SK-N-SH (cell line): ENCODE data around the gene VPS4B. TPM values are rescaled to one million over a fixed set of nuclear protein-coding genes. Genes with fewer than 3 reads are reported as not detected.

ENCODE experiments used
- CTCF ChIA-PET: fragments of 300-600, 350-600 bp; formaldehyde crosslinking; extraction: SDS; loops from one replicate; lab custom pipeline; 2021; lab: Yijun Ruan, JAX
- POLR2A ChIA-PET: fragments of 350-600 bp; sonication (Branson Sonifier 250); formaldehyde crosslinking; extraction: SDS; loops from one replicate; lab custom pipeline; 2020; ENCODE audit warnings: antibody characterized with exemption, inconsistent platforms; lab: Yijun Ruan, JAX
- DNase-seq: peaks from one replicate; pipeline ENCODE4 v3.0.0; 2012
- H2AFZ ChIP-seq: fragments of 200-600 bp; sonication (generic); 2 replicates; pipeline ENCODE4 v1.8.1; 2016; ENCODE audit warnings: antibody characterized with exemption, mild to moderate bottlenecking, low read depth
- H3F3A ChIP-seq: fragments of 200-600 bp; sonication (generic); replicated peaks from 2 replicates; pipeline ENCODE3; 2016; ENCODE audit warnings: antibody characterized with exemption, mild to moderate bottlenecking; ENCODE audit not compliant: insufficient read depth
- H3K27ac ChIP-seq, 2 experiments: fragments of 200-500 bp in 1 of 2; fragments of 200-600 bp in 1 of 2; sonication (Bioruptor generic) in 1 of 2; sonication (generic), shearing (Covaris generic) in 1 of 2; 2 replicates each; pipeline versions ENCODE4 v1.5.1 to v1.6.1; 2014 to 2016; ENCODE audit warnings: low read depth in 2 of 2, inconsistent platforms in 1 of 2, low read length in 1 of 2, mild to moderate bottlenecking in 1 of 2, mixed read lengths in 1 of 2
- H3K27me3 ChIP-seq: fragments of 200-600 bp; sonication (generic), shearing (Covaris generic); 2 replicates; pipeline ENCODE4 v1.6.1; 2016; ENCODE audit warnings: mixed run types; ENCODE audit not compliant: insufficient read depth
- H3K36me3 ChIP-seq, 2 experiments: fragments of 200-500 bp in 1 of 2; fragments of 200-600 bp in 1 of 2; sonication (Bioruptor generic) in 1 of 2; sonication (generic) in 1 of 2; replicated peaks in 1 of 2; 2 replicates each; pipeline versions ENCODE3 to v1.5.1; 2014 to 2016; ENCODE audit warnings: low read length in 1 of 2, mild to moderate bottlenecking in 1 of 2; ENCODE audit not compliant: insufficient read depth in 2 of 2, control insufficient read depth in 1 of 2
- H3K4me1 ChIP-seq, 2 experiments: fragments of 200-500 bp in 1 of 2; fragments of 200-600 bp in 1 of 2; sonication (Bioruptor generic) in 1 of 2; sonication (generic), shearing (Covaris generic) in 1 of 2; 2 replicates each; pipeline versions ENCODE4 v1.5.1 to v1.6.1; 2014 to 2016; ENCODE audit warnings: low read depth in 1 of 2, low read length in 1 of 2, mixed run types in 1 of 2; ENCODE audit not compliant: insufficient read depth in 2 of 2, control insufficient read depth in 1 of 2
- H3K4me2 ChIP-seq: fragments of 200-600 bp; sonication (generic), shearing (Covaris generic); 2 replicates; pipeline ENCODE4 v1.6.1; 2017; ENCODE audit warnings: mixed run types
- H3K4me3 ChIP-seq, 2 experiments: fragments of 200-500 bp in 1 of 2; fragments of 200-600 bp in 1 of 2; sonication (Bioruptor generic) in 1 of 2; sonication (generic), shearing (Covaris generic) in 1 of 2; 2 replicates each; pipeline versions ENCODE4 v1.5.1 to v1.8.1; 2014 to 2016; ENCODE audit warnings: low read depth in 2 of 2, inconsistent platforms in 1 of 2, low read length in 1 of 2, mild to moderate bottlenecking in 1 of 2, mixed read lengths in 1 of 2, moderate library complexity in 1 of 2
- H3K79me2 ChIP-seq: fragments of 200-600 bp; sonication (generic); 2 replicates; pipeline ENCODE4 v1.8.1; 2017; ENCODE audit warnings: mild to moderate bottlenecking; ENCODE audit not compliant: insufficient read depth
- H3K9ac ChIP-seq: fragments of 200-600 bp; sonication (generic); 2 replicates; pipeline ENCODE4 v1.6.1; 2017; ENCODE audit warnings: mixed run types
- H3K9me2 ChIP-seq: fragments of 200-600 bp; sonication (generic); 2 replicates; pipeline ENCODE4 v1.6.1; 2017; ENCODE audit warnings: mixed run types
- H3K9me3 ChIP-seq: fragments of 200-600 bp; sonication (generic); 2 replicates; pipeline ENCODE4 v1.6.1; 2017; ENCODE audit warnings: mixed run types, mild to moderate bottlenecking, moderate library complexity
- H4K20me1 ChIP-seq: fragments of 200-600 bp; sonication (generic); 2 replicates; pipeline ENCODE4 v1.6.1; 2017; ENCODE audit warnings: mild to moderate bottlenecking, mixed run types; ENCODE audit not compliant: insufficient read depth
- ELF1 ChIP-seq: IDR thresholded peaks from 2 replicates; pipeline ENCODE4 v1.4.0; 2012
- EP300 ChIP-seq, 2 experiments: IDR thresholded peaks; 2 replicates each; pipeline versions ENCODE4 v1.4.0 to v1.6.1; 2012; ENCODE audit warnings: borderline replicate concordance in 1 of 2, low read depth in 1 of 2, low read length in 1 of 2
- FOXJ3 ChIP-seq: sonication (generic); formaldehyde crosslinking; IDR thresholded peaks from 2 replicates; pipeline ENCODE4 v1.5.1; 2020; ENCODE audit warnings: mild to moderate bottlenecking, missing genetic modification reagents
- GABPA ChIP-seq: IDR thresholded peaks from 2 replicates; pipeline ENCODE4 v1.4.0; 2012; ENCODE audit warnings: low read depth, mild to moderate bottlenecking
- GATA2 ChIP-seq: sonication (generic); formaldehyde crosslinking; IDR thresholded peaks from 2 replicates; pipeline ENCODE4 v1.5.0; 2020; ENCODE audit warnings: mild to moderate bottlenecking, missing genetic modification reagents
- JUND ChIP-seq: IDR thresholded peaks from 2 replicates; pipeline ENCODE4 v1.4.0; 2012
- MXI1 ChIP-seq: IDR thresholded peaks from 2 replicates; pipeline ENCODE4 v1.6.1; 2012; ENCODE audit warnings: mild to moderate bottlenecking, low read depth, low read length, improper control_type of control experiment
- NRF1 ChIP-seq: IDR thresholded peaks from 2 replicates; pipeline ENCODE4 v1.6.1; 2012; ENCODE audit warnings: low read depth, mild to moderate bottlenecking, low read length
- RAD21 ChIP-seq: IDR thresholded peaks from 2 replicates; pipeline ENCODE4 v1.6.1; 2012; ENCODE audit warnings: mild to moderate bottlenecking, low read length
- RFX5 ChIP-seq: IDR thresholded peaks from 2 replicates; pipeline ENCODE4 v1.6.1; 2012; ENCODE audit warnings: mild to moderate bottlenecking, improper control_type of control experiment, low read length
- SMC3 ChIP-seq: IDR thresholded peaks from 2 replicates; pipeline ENCODE4 v1.6.1; 2012; ENCODE audit warnings: low read depth, low read length, improper control_type of control experiment
- TAF1 ChIP-seq: IDR thresholded peaks from 2 replicates; pipeline ENCODE4 v1.6.1; 2012; ENCODE audit warnings: low read depth, mild to moderate bottlenecking, low read length, moderate library complexity, borderline replicate concordance
- TCF12 ChIP-seq: IDR thresholded peaks from 2 replicates; pipeline ENCODE4 v1.4.0; 2012
- WGBS: methylation state at CpG from one replicate; pipeline ENCODE4 v1.1.6; 2017; ENCODE audit warnings: low lambda C conversion rate; 5-methylcytosine and 5-hydroxymethylcytosine counted together
- polyA plus RNA-seq, 3 experiments: library from polyadenylated mRNA; depleted of rRNA; stranded (reverse); fragments of >200 nt; gene quantifications; 2 replicates each; pipeline ENCODE4 v1.2.3, GENCODE V29; 2012
- TF ChIP-seq, protein P1 (sequence below): IDR thresholded peaks from 2 replicates; pipeline ENCODE4 v1.4.0; 2012; ENCODE audit warnings: low read depth
- TF ChIP-seq, protein P2 (sequence below): fragments of 150-350 bp; IDR thresholded peaks from 2 replicates; pipeline ENCODE4 v1.6.1; 2017; ENCODE audit warnings: antibody characterized with exemption, low read length, low read depth, borderline replicate concordance
- TF ChIP-seq, protein P3 (sequence below): fragments of 200-600 bp; sonication (generic); IDR thresholded peaks from 2 replicates; pipeline ENCODE4 v1.6.1; 2017; ENCODE audit warnings: antibody characterized with exemption, mild to moderate bottlenecking, moderate library complexity

Gene VPS4B
- polyA plus RNA-seq, 1 of the 3 experiments (the other 2 are of a cell fraction), result 15.0 TPM

DNA sequence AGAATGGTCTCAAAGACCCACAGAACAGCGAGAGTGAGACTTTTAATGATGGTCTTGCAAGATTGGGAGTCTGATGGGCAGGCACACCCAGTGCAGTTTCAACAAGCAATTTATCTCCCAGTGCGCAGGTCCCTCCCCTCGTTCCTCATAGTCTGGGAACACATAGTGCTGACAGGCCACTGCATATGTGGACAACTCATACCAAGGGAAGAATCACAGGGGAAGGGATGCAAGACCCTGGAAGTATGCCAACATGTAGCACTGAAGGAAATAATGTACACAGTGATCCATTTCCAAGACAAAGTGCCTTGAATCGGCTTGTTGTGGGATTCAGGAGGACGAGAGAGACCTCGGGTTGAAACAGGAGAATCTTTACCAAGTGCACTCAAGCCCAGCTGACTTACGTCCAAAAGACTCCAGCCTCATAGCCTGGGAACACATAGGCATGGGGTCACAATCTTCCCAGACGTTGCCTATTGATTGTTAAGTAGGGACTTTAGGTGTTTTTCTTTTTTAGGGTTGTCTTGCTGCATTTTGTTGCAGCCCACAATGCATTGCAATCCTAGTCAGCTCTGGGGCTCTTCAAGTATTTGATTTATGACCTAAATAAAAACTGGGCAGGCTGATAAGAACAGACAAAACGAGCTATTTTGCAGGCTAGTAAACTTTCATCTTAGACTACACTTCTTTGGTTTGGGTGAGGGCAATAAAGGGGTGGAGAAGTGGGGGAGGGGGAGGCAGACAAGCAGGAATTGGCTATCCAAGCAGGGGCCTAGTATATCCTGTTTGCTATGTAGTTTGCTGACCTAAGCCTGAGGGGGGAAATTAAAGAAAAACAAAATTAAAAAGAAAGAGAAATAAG lies 29.8 kb upstream of the VPS4B start:
- POLR2A ChIA-PET, result no interaction called here
- H2AFZ ChIP-seq, result no peak overlapping the region
- no peak for DNase-seq

DNA sequence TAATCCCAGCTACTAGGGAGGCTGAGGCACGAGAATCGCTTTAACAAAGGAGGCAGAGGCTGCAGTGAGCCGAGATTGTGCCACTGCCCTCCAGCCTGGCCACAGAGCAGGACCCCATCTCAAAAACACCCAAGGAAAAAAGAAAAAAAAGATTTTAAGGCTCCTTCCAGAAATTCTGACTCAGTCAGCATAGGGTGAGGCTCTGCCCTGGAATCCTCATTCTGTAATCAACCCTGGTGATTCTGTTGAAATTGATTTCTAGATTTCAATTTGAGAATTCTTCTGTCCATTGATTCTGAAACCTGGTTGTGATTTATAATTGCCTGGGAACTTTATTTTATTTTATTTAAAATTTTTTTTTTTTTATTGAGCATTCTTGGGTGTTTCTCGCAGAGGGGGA lies 27.1 kb upstream of the VPS4B start:
- Histone ChIP-seq H3K79me2 (no peaks in the 10 kb centered on the region), H3K4me1 (no peaks in the 10 kb centered on the region), H3K4me2 (no peak overlapping the region), H3K27me3 (no peaks in the 10 kb centered on the region), H3F3A (no peaks in the 10 kb centered on the region), H3K36me3 (no peaks in the 10 kb centered on the region), H3K4me3 (no peak overlapping the region), H4K20me1 (no peaks in the 10 kb centered on the region), H2AFZ (no peak overlapping the region), H3K27ac (no peak overlapping the region), H3K9ac (no peak overlapping the region), H3K9me2 (no peaks in the 10 kb centered on the region), H3K9me3 (no peaks in the 10 kb centered on the region)
- 78% methylated on average over 4 of the region's 4 CpGs for WGBS
- POLR2A ChIA-PET, result no interaction called here
- CTCF ChIA-PET, result no interaction called here
- DNase-seq, result no peak
- TF ChIP-seq GATA2 (CRISPR knock-in tag) (no peak), RAD21 (no peak), EP300 (IDR thresholded peaks at IDR 0.05; ENCODE audit: borderline replicate concordance in 1 of 2, low read depth in 1 of 2, low read length in 1 of 2) (no peak), ELF1 (no peak), FOXJ3 (CRISPR knock-in tag) (no peak), MXI1 (no peak), TAF1 (no peak), GABPA (no peak), NRF1 (no peak), TCF12 (no peak)
- TF ChIP-seq, protein P1, sequence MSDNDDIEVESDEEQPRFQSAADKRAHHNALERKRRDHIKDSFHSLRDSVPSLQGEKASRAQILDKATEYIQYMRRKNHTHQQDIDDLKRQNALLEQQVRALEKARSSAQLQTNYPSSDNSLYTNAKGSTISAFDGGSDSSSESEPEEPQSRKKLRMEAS, result no peak
- TF ChIP-seq, protein P2, sequence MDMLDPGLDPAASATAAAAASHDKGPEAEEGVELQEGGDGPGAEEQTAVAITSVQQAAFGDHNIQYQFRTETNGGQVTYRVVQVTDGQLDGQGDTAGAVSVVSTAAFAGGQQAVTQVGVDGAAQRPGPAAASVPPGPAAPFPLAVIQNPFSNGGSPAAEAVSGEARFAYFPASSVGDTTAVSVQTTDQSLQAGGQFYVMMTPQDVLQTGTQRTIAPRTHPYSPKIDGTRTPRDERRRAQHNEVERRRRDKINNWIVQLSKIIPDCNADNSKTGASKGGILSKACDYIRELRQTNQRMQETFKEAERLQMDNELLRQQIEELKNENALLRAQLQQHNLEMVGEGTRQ, result no peak
- TF ChIP-seq, protein P3, sequence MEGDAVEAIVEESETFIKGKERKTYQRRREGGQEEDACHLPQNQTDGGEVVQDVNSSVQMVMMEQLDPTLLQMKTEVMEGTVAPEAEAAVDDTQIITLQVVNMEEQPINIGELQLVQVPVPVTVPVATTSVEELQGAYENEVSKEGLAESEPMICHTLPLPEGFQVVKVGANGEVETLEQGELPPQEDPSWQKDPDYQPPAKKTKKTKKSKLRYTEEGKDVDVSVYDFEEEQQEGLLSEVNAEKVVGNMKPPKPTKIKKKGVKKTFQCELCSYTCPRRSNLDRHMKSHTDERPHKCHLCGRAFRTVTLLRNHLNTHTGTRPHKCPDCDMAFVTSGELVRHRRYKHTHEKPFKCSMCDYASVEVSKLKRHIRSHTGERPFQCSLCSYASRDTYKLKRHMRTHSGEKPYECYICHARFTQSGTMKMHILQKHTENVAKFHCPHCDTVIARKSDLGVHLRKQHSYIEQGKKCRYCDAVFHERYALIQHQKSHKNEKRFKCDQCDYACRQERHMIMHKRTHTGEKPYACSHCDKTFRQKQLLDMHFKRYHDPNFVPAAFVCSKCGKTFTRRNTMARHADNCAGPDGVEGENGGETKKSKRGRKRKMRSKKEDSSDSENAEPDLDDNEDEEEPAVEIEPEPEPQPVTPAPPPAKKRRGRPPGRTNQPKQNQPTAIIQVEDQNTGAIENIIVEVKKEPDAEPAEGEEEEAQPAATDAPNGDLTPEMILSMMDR, result no peak

More for the DNA sequence above, 29.8 kb upstream of the VPS4B start:
- H3K4me3 ChIP-seq, result no peak overlapping the region
- H3K9me3 ChIP-seq, result no peaks in the 10 kb centered on the region
- WGBS, result 52% methylated on average over 9 of the region's 9 CpGs
- no peaks in the 10 kb centered on the region for H3K4me1 ChIP-seq
- CTCF ChIA-PET, result interaction anchor here (1.2 kb wide), 1 partner anchor 12 kb away, joined by 4 read pairs; no protein-coding TSS in a partner anchor
- no peak overlapping the region for H3K27ac ChIP-seq
- H3K9me2 ChIP-seq, result no peaks in the 10 kb centered on the region
- no peaks in the 10 kb centered on the region for H4K20me1 ChIP-seq
- no peaks in the 10 kb centered on the region for H3K79me2 ChIP-seq
- no peaks in the 10 kb centered on the region for H3K27me3 ChIP-seq
- H3K4me2 ChIP-seq, result no peak overlapping the region
- no peak for TF ChIP-seq JUND
- TF ChIP-seq TCF12, result no peak
- TF ChIP-seq EP300 (IDR thresholded peaks at IDR 0.05; ENCODE audit: borderline replicate concordance in 1 of 2, low read depth in 1 of 2, low read length in 1 of 2), result no peak
- no peak for TF ChIP-seq RFX5
- no peak for TF ChIP-seq GATA2 (CRISPR knock-in tag)
- TF ChIP-seq SMC3, result no peak
- TF ChIP-seq TAF1, result no peak
- no peaks in the 10 kb centered on the region for H3K36me3 ChIP-seq
- H3K9ac ChIP-seq, result no peak overlapping the region
- H3F3A ChIP-seq, result no peaks in the 10 kb centered on the region
